Activated naive CD8-positive, alpha-beta T cell treated with anti-CD3 and anti-CD28 coated beads for 36 hours (primary cell): ENCODE data around the gene BRMS1L. TPM values are rescaled to one million over a fixed set of nuclear protein-coding genes. Genes with fewer than 3 reads are reported as not detected.

ENCODE experiments used
- DNase-seq: peaks from one replicate; pipeline ENCODE4 v3.0.0; 2021
- H3K27ac Mint-ChIP-seq: one replicate; pipeline ENCODE4 v1.8.0; 2022; ENCODE audit warnings: mild to moderate bottlenecking, moderate library complexity, mixed read lengths
- H3K27me3 Mint-ChIP-seq: one replicate; pipeline ENCODE4 v1.8.0; 2022; ENCODE audit warnings: mild to moderate bottlenecking, mixed read lengths
- H3K36me3 Mint-ChIP-seq: one replicate; pipeline ENCODE4 v1.8.0; 2021; ENCODE audit warnings: mild to moderate bottlenecking, mixed read lengths
- H3K4me1 Mint-ChIP-seq: one replicate; pipeline ENCODE4 v1.8.0; 2021; ENCODE audit warnings: mixed read lengths
- H3K4me3 Mint-ChIP-seq: one replicate; pipeline ENCODE4 v1.8.0; 2022; ENCODE audit warnings: mild to moderate bottlenecking, moderate library complexity, mixed read lengths
- H3K9me3 Mint-ChIP-seq: one replicate; pipeline ENCODE4 v1.8.0; 2022; ENCODE audit warnings: mixed read lengths
- total RNA-seq, 2 experiments: library from RNA; stranded (reverse); gene quantifications; one replicate each; pipeline ENCODE4 v1.2.3, GENCODE V29; 2021

Gene BRMS1L
- total RNA-seq, 2 experiments from 2014 or later = 8.3 to 8.8 TPM

- no peak for DNase-seq
- Mint-ChIP-seq H3K9me3 (no peaks in the 10 kb centered on the region), H3K4me3 (no peak overlapping the region), H3K36me3 (peaks cover 2% of the 10 kb centered on the region), H3K27me3 (no peaks in the 10 kb centered on the region), H3K4me1 (peaks cover 8% of the 10 kb centered on the region), H3K27ac (no peak overlapping the region)
Observed at GRCh38 chr14:35877276-35877675, 51.1 kb downstream of the BRMS1L start.

GRCh38 chr14:35878272-35879150 is 52.4 kb downstream of the BRMS1L start:
- Mint-ChIP-seq H3K27ac (no peak overlapping the region), H3K4me3 (no peak overlapping the region), H3K36me3 (no peaks in the 10 kb centered on the region), H3K9me3 (no peaks in the 10 kb centered on the region), H3K27me3 (no peaks in the 10 kb centered on the region), H3K4me1 (peaks cover 8% of the 10 kb centered on the region)
- DNase-seq = no peak

- Mint-ChIP-seq H3K27me3 (peaks cover 5% of the 10 kb centered on the region), H3K9me3 (no peaks in the 10 kb centered on the region), H3K4me3 (no peak overlapping the region), H3K4me1 (peaks cover 8% of the 10 kb centered on the region), H3K27ac (no peak overlapping the region), H3K36me3 (no peaks in the 10 kb centered on the region)
- DNase-seq = no peak
Observed at GRCh38 chr14:35879151-35879648, 53.1 kb downstream of the BRMS1L start.

GRCh38 chr14:35879654-35880249 is 53.6 kb downstream of the BRMS1L start:
- Mint-ChIP-seq H3K27me3 (peaks cover 5% of the 10 kb centered on the region), H3K9me3 (no peaks in the 10 kb centered on the region), H3K4me3 (no peak overlapping the region), H3K4me1 (peaks cover 8% of the 10 kb centered on the region), H3K27ac (no peak overlapping the region), H3K36me3 (no peaks in the 10 kb centered on the region)
- DNase-seq = no peak

GRCh38 chr14:35881280-35881679 is 55.1 kb downstream of the BRMS1L start:
- Mint-ChIP-seq H3K36me3 (no peaks in the 10 kb centered on the region), H3K4me3 (no peak overlapping the region), H3K27ac (no peak overlapping the region), H3K4me1 (peaks cover 8% of the 10 kb centered on the region), H3K9me3 (no peaks in the 10 kb centered on the region), H3K27me3 (peaks cover 5% of the 10 kb centered on the region)
- DNase-seq = no peak

- peak; percentile 8 for DNase-seq
- Mint-ChIP-seq H3K27ac (no peak overlapping the region), H3K4me1 (peaks cover 2% of the 10 kb centered on the region), H3K9me3 (no peaks in the 10 kb centered on the region), H3K4me3 (no peak overlapping the region), H3K36me3 (no peaks in the 10 kb centered on the region), H3K27me3 (peaks cover 5% of the 10 kb centered on the region)
Observed at GRCh38 chr14:35883677-35884293, 57.6 kb downstream of the BRMS1L start.

GRCh38 chr14:35890308-35890707 is 64.2 kb downstream of the BRMS1L start:
- peaks cover 7% of the 10 kb centered on the region for H3K36me3 Mint-ChIP-seq
- DNase-seq = no peak
- H3K4me3 Mint-ChIP-seq = no peak overlapping the region
- H3K9me3 Mint-ChIP-seq = peaks cover 18% of the 10 kb centered on the region
- no peaks in the 10 kb centered on the region for H3K27me3 Mint-ChIP-seq
- peaks cover 2% of the 10 kb centered on the region for H3K4me1 Mint-ChIP-seq
- no peak overlapping the region for H3K27ac Mint-ChIP-seq

- Mint-ChIP-seq H3K9me3 (peaks cover 37% of the 10 kb centered on the region), H3K4me1 (peaks cover 2% of the 10 kb centered on the region), H3K4me3 (no peak overlapping the region), H3K27ac (no peak overlapping the region), H3K36me3 (peaks cover 14% of the 10 kb centered on the region), H3K27me3 (no peaks in the 10 kb centered on the region)
- DNase-seq = no peak
Observed at GRCh38 chr14:35895256-35895655, 69.1 kb downstream of the BRMS1L start.

- no peak overlapping the region for H3K4me3 Mint-ChIP-seq
- H3K27me3 Mint-ChIP-seq = no peaks in the 10 kb centered on the region
- peaks cover 37% of the 10 kb centered on the region for H3K9me3 Mint-ChIP-seq
- H3K27ac Mint-ChIP-seq = no peak overlapping the region
- peaks cover 14% of the 10 kb centered on the region for H3K36me3 Mint-ChIP-seq
- H3K4me1 Mint-ChIP-seq = no peaks in the 10 kb centered on the region
- no peak for DNase-seq
Observed at GRCh38 chr14:35897616-35898111, 71.5 kb downstream of the BRMS1L start.

- no peak overlapping the region for H3K27ac Mint-ChIP-seq
- H3K36me3 Mint-ChIP-seq = peaks cover 14% of the 10 kb centered on the region
- H3K4me3 Mint-ChIP-seq = no peak overlapping the region
- H3K27me3 Mint-ChIP-seq = no peaks in the 10 kb centered on the region
- no peak for DNase-seq
- H3K9me3 Mint-ChIP-seq = peaks cover 37% of the 10 kb centered on the region
- no peaks in the 10 kb centered on the region for H3K4me1 Mint-ChIP-seq
Observed at GRCh38 chr14:35898217-35898775, 72.2 kb downstream of the BRMS1L start.

- Mint-ChIP-seq H3K9me3 (peaks cover 15% of the 10 kb centered on the region), H3K4me3 (no peak overlapping the region), H3K27me3 (no peaks in the 10 kb centered on the region), H3K4me1 (no peaks in the 10 kb centered on the region), H3K36me3 (peaks cover 7% of the 10 kb centered on the region), H3K27ac (no peak overlapping the region)
- no peak for DNase-seq
Observed at GRCh38 chr14:35900741-35901140, 74.6 kb downstream of the BRMS1L start.

- H3K9me3 Mint-ChIP-seq = no peaks in the 10 kb centered on the region
- no peaks in the 10 kb centered on the region for H3K27me3 Mint-ChIP-seq
- H3K27ac Mint-ChIP-seq = no peak overlapping the region
- H3K4me1 Mint-ChIP-seq = no peaks in the 10 kb centered on the region
- no peak for DNase-seq
- H3K4me3 Mint-ChIP-seq = no peak overlapping the region
- H3K36me3 Mint-ChIP-seq = no peaks in the 10 kb centered on the region
Observed at GRCh38 chr14:35909665-35910064, 83.5 kb downstream of the BRMS1L start.

- no peaks in the 10 kb centered on the region for H3K9me3 Mint-ChIP-seq
- no peaks in the 10 kb centered on the region for H3K4me1 Mint-ChIP-seq
- H3K36me3 Mint-ChIP-seq = no peaks in the 10 kb centered on the region
- no peaks in the 10 kb centered on the region for H3K27me3 Mint-ChIP-seq
- H3K4me3 Mint-ChIP-seq = no peak overlapping the region
- DNase-seq = no peak
- H3K27ac Mint-ChIP-seq = no peak overlapping the region
Observed at GRCh38 chr14:35910191-35910590, 84.1 kb downstream of the BRMS1L start.

GRCh38 chr14:35911097-35911496 is 85.0 kb downstream of the BRMS1L start:
- no peaks in the 10 kb centered on the region for H3K36me3 Mint-ChIP-seq
- H3K9me3 Mint-ChIP-seq = no peaks in the 10 kb centered on the region
- H3K4me3 Mint-ChIP-seq = no peak overlapping the region
- no peak overlapping the region for H3K27ac Mint-ChIP-seq
- no peaks in the 10 kb centered on the region for H3K27me3 Mint-ChIP-seq
- no peaks in the 10 kb centered on the region for H3K4me1 Mint-ChIP-seq
- no peak for DNase-seq

- H3K4me3 Mint-ChIP-seq = no peak overlapping the region
- no peaks in the 10 kb centered on the region for H3K4me1 Mint-ChIP-seq
- H3K27ac Mint-ChIP-seq = no peak overlapping the region
- peaks cover 11% of the 10 kb centered on the region for H3K9me3 Mint-ChIP-seq
- H3K36me3 Mint-ChIP-seq = peaks cover 3% of the 10 kb centered on the region
- H3K27me3 Mint-ChIP-seq = no peaks in the 10 kb centered on the region
- no peak for DNase-seq
Observed at GRCh38 chr14:35915185-35915584, 89.0 kb downstream of the BRMS1L start.
